Right atrium auricular region (tissue), 2 donors: ENCODE measurements around the gene CROCC. TPM values are rescaled to one million over a fixed set of nuclear protein-coding genes. Genes with fewer than 3 reads are reported as not detected.
A peak's percentile ranks its signal among the peaks of the same experiment; 100 is the strongest.

Source experiments
- DNase-seq: peaks from one replicate; pipeline ENCODE4 v3.0.0-alpha.2; 2019; ENCODE audit warnings: low spot score
- H3K27ac ChIP-seq, 2 donors: fragments of 200-600 bp; sonication (generic); 1 replicate in 1 of 2; 2 replicates in 1 of 2; pipeline ENCODE4 v1.5.1; 2016 to 2019
- H3K27me3 ChIP-seq, 2 donors: fragments of 200-600 bp; sonication (generic); one replicate each; pipeline versions ENCODE4 v1.5.1 to v1.6.0; 2017 to 2019
- H3K36me3 ChIP-seq: fragments of 200-600 bp; sonication (generic); one replicate; pipeline ENCODE4 v1.5.1; 2016
- H3K4me1 ChIP-seq, 2 donors: fragments of 200-600 bp; sonication (generic); one replicate each; pipeline versions ENCODE4 v1.5.1 to v1.6.0; 2017 to 2019
- H3K4me3 ChIP-seq, 2 donors: fragments of 200-600 bp; sonication (generic); 1 replicate in 1 of 2; 2 replicates in 1 of 2; pipeline ENCODE4 v1.5.1; 2017 to 2019; ENCODE audit warnings: mild to moderate bottlenecking in 1 of 2, moderate library complexity in 1 of 2
- H3K9me3 ChIP-seq, 2 donors: fragments of 200-600 bp; sonication (generic); one replicate each; pipeline ENCODE4 v1.5.1; 2019
- total RNA-seq, 2 donors: library from RNA; depleted of rRNA; stranded (reverse); fragments of >200 nt; gene quantifications; one replicate each; pipeline ENCODE4 v1.1.0, GENCODE V29; 2016
- TF ChIP-seq, protein P1 (sequence below), 2 donors: fragments of 200-600 bp; sonication (generic); IDR thresholded peaks; one replicate each; pipeline ENCODE4 v1.5.1; 2019; ENCODE audit warnings: antibody characterized with exemption in 2 of 2

CROCC gene
- total RNA-seq, 2 donors from 2014 or later = 10.0 to 11.7 TPM

DNA sequence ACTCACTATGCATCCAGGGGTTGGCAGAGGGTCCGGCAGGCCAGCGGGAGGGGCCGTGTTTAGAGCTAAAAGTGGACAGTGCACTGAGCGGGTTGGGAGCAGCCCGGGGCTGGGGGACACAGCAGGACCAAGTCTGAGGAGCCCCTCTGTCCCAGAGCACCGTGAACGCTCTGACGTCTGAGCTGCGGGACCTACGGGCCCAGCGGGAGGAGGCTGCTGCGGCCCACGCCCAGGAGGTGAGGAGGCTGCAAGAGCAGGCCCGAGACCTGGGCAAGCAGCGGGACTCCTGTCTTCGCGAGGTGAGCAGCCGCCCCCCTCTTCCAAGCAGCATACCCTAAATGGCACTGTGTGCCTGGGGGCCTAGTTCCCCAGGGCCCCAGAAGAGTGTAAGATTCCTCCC is 32.8 kb downstream of the CROCC start:
- Histone ChIP-seq H3K27me3 (no peaks in the 10 kb centered on the region), H3K4me1 (no peaks in the 10 kb centered on the region)
- TF ChIP-seq, protein P1, sequence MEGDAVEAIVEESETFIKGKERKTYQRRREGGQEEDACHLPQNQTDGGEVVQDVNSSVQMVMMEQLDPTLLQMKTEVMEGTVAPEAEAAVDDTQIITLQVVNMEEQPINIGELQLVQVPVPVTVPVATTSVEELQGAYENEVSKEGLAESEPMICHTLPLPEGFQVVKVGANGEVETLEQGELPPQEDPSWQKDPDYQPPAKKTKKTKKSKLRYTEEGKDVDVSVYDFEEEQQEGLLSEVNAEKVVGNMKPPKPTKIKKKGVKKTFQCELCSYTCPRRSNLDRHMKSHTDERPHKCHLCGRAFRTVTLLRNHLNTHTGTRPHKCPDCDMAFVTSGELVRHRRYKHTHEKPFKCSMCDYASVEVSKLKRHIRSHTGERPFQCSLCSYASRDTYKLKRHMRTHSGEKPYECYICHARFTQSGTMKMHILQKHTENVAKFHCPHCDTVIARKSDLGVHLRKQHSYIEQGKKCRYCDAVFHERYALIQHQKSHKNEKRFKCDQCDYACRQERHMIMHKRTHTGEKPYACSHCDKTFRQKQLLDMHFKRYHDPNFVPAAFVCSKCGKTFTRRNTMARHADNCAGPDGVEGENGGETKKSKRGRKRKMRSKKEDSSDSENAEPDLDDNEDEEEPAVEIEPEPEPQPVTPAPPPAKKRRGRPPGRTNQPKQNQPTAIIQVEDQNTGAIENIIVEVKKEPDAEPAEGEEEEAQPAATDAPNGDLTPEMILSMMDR (IDR thresholded peaks at IDR 0.05) = no peak

DNA sequence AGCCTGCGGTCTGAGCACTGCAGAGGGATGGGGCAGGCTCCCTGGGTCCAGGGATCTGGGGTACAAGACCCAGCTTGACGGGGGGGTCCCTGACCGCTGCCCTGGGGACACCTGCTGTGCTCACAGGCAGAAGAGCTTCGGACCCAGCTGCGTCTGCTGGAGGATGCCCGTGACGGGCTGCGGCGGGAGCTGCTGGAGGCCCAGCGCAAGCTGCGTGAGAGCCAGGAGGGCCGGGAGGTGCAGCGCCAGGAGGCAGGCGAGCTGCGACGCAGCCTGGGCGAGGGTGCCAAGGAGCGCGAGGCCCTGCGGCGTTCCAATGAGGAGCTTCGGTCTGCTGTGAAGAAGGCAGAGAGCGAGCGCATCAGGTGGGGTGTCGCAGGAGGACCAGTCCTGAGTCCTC is 33.5 kb downstream of the CROCC start:
- TF ChIP-seq, protein P1 (IDR thresholded peaks at IDR 0.05) = no peak
- Histone ChIP-seq H3K36me3 (no peaks in the 10 kb centered on the region), H3K27me3 (no peaks in the 10 kb centered on the region), H3K4me3 (no peak overlapping the region), H3K9me3 (no peaks in the 10 kb centered on the region), H3K27ac (no peak overlapping the region), H3K4me1 (no peaks in the 10 kb centered on the region)
- DNase-seq = no peak

More for the DNA sequence above, 32.8 kb downstream of the CROCC start:
- no peaks in the 10 kb centered on the region for H3K36me3 ChIP-seq
- no peak overlapping the region for H3K27ac ChIP-seq
- H3K4me3 ChIP-seq = no peak overlapping the region
- no peak for DNase-seq
- no peaks in the 10 kb centered on the region for H3K9me3 ChIP-seq

DNA sequence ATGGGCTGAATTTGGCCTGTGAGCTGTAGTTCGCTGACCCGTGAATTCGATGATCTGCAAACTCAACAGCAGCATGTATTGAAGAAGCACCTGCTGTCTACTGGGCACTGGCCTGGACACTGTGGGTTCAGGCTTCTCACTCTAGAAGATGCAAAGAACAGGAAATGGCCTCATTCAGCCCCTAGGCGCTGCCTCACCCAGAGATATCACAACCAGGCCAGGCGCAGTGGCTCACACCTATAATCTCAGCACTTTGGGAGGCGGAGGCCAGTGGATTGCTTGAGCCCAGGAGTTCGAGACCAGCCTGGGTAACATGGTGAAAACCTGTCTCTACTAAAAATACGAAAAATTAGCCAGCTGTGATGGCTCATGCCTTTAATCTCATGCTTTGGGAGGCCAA is 35.0 kb downstream of the CROCC start:
- Histone ChIP-seq H3K4me1 (peaks cover 0 to 9% of the 10 kb centered on the region in 2 donors), H3K27ac (no peak overlapping the region), H3K27me3 (no peaks in the 10 kb centered on the region), H3K36me3 (no peaks in the 10 kb centered on the region), H3K4me3 (no peak overlapping the region), H3K9me3 (no peaks in the 10 kb centered on the region)
- TF ChIP-seq, protein P1 (IDR thresholded peaks at IDR 0.05) = no peak
- DNase-seq = no peak

DNA sequence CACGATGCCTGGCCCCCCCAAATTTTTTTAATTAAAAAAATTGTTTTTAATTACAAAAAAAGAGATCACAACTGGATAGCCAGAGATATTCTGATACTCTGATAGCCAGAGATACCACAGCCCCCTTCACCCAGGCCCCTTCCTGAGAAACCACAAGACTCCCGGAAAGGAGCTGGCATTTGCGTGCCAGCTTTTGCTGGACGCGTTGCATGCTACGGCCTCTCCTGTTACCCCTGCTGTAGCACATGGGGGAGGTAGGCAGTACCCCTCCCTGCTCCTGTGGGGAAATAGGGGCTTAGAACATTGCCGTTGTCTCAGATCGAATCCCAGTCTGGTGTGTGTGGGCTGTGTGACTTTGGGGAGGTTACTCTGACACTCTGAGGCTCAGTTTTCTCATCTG is 36.0 kb downstream of the CROCC start:
- no peak overlapping the region for H3K27ac ChIP-seq
- H3K4me1 ChIP-seq = peaks cover 0 to 9% of the 10 kb centered on the region in 2 donors
- TF ChIP-seq, protein P1 (IDR thresholded peaks at IDR 0.05) = no peak
- H3K27me3 ChIP-seq = no peaks in the 10 kb centered on the region
- H3K4me3 ChIP-seq = no peak overlapping the region
- no peaks in the 10 kb centered on the region for H3K36me3 ChIP-seq
- no peak for DNase-seq
- H3K9me3 ChIP-seq = no peaks in the 10 kb centered on the region

DNA sequence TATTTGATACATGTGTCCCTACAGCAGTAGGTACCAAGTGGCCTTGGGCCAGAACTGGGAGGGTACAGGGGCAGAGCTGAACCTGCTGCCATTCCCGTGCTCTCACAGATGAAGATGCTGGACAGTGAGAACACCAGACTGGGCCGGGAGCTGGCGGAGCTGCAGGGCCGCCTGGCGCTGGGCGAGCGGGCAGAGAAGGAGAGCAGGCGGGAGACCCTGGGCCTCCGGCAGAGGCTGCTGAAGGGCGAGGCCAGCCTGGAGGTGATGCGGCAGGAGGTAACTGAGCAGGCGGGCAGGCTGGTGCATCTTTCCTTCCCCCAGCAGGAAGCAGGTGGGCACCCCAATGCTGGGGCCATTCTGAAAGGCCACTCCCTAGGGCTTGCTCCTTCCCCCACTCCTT is 36.7 kb downstream of the CROCC start:
- TF ChIP-seq, protein P1 (IDR thresholded peaks at IDR 0.05) = no peak
- Histone ChIP-seq H3K27me3 (no peaks in the 10 kb centered on the region), H3K9me3 (no peaks in the 10 kb centered on the region), H3K27ac (no peak overlapping the region), H3K4me3 (no peak overlapping the region), H3K36me3 (no peaks in the 10 kb centered on the region), H3K4me1 (peaks cover 0 to 9% of the 10 kb centered on the region in 2 donors)
- no peak for DNase-seq

DNA sequence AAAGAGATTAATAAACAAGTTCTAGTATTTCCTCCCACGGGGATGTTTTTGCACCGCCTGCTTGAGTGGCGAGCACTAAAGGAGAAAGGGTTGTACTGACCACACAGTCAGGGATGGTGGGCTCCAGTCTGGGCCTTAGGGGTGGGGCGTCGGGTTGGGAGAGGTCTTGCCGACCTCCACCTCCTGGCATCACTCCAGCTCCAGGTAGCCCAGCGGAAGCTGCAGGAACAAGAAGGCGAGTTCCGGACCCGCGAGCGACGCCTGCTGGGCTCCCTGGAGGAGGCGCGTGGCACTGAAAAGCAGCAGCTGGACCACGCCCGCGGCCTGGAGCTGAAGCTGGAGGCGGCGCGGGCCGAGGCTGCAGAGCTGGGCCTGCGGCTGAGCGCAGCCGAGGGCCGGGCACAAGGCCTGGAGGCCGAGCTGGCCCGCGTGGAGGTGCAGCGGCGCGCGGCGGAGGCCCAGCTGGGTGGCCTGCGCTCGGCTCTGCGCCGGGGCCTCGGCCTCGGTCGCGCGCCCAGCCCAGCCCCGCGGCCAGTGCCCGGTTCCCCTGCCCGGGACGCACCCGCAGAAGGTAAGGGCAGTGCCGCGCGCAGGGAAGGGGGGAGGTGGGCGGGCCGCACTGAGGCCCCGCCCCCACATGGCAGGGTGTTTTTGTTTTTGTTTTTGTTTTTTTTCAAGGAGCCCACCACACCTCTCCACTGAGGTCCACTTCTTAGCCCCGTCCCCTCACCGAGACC is 39.0 kb downstream of the CROCC start:
- Histone ChIP-seq H3K27ac (peak overlapping the region; percentile 23 to 39), H3K4me1 (peaks cover 0 to 9% of the 10 kb centered on the region in 2 donors), H3K9me3 (no peaks in the 10 kb centered on the region), H3K27me3 (no peaks in the 10 kb centered on the region), H3K36me3 (peaks cover 2% of the 10 kb centered on the region), H3K4me3 (peak overlapping the region; percentile 10 to 42)
- TF ChIP-seq, protein P1 (IDR thresholded peaks at IDR 0.05) = peak; percentile 52 to 71
- peak; percentile 82 for DNase-seq
